ENCODE results near the gene WIF1.

GRCh38 chr12:65083581-65083980 lies 37.5 kb downstream of the WIF1 start:
- TF ChIP-seq FOS (IDR thresholded peaks at IDR 0.05; ENCODE audit: low read depth, low read length) (no peak), CTCF (conservative IDR thresholded peaks at IDR 0.05; ENCODE audit: low read depth, low read length) (no peak), POLR2A (IDR thresholded peaks at IDR 0.05; ENCODE audit: low read depth, low read length) (no peak), MXI1 (IDR thresholded peaks at IDR 0.05; ENCODE audit: borderline replicate concordance, low read depth, low read length) (no peak), MAFK (IDR thresholded peaks at IDR 0.05; ENCODE audit: low read depth, low read length) (no peak), ELK1 (IDR thresholded peaks at IDR 0.05; ENCODE audit: borderline replicate concordance, low read depth, low read length) (no peak), RFX5 (IDR thresholded peaks at IDR 0.05; ENCODE audit: low read depth, low read length) (no peak), CEBPB (IDR thresholded peaks at IDR 0.05; ENCODE audit: low read depth, low read length) (no peak), USF2 (IDR thresholded peaks at IDR 0.05; ENCODE audit: low read depth, low read length) (no peak), SMC3 (IDR thresholded peaks at IDR 0.05; ENCODE audit: low read depth, low read length) (no peak), RAD21 (IDR thresholded peaks at IDR 0.05; ENCODE audit: low read length) (no peak), BHLHE40 (IDR thresholded peaks at IDR 0.05; ENCODE audit: low read depth, low read length) (no peak), NFE2L2 (IDR thresholded peaks at IDR 0.05; ENCODE audit: low read depth, low read length) (no peak)

Data from IMR-90 (cell line).